HT-29 (cell line): ENCODE results near the gene MOGAT2. TPM values are rescaled to one million over a fixed set of nuclear protein-coding genes. Genes with fewer than 3 reads are reported as not detected.

Experiments
- DNase-seq: peaks from one replicate; pipeline ENCODE4 v3.0.0-alpha.2; 2015; ENCODE audit warnings: low spot score
- total RNA-seq: library from RNA; depleted of rRNA; stranded (reverse); fragments of >200 nt; shearing (Covaris generic); gene quantifications from 2 replicates; pipeline ENCODE4 v1.2.3, GENCODE V29; 2014

The MOGAT2 gene
- total RNA-seq, 1 experiment from 2014 or later: not detected

DNA sequence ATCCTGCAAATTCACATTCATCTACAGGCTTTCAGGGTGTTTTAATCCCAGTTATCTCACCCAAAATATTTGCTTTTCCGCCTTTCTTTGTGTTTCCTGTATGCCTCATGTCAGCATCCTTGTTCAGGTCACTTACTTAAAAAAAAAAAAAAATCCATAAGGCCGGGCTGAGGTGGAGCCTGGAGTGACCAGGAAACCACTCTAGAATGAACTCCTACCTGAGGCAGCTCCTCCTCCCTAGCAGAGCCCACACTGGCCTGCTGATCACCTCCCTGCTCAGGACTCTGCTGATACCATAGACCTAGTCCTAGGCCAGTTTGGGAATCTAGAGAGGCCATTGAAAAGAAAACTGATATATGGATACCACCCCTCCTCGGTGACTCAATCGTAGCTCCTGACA, 42.2 kb downstream of the MOGAT2 start:
- peak; percentile 58 for DNase-seq

DNA sequence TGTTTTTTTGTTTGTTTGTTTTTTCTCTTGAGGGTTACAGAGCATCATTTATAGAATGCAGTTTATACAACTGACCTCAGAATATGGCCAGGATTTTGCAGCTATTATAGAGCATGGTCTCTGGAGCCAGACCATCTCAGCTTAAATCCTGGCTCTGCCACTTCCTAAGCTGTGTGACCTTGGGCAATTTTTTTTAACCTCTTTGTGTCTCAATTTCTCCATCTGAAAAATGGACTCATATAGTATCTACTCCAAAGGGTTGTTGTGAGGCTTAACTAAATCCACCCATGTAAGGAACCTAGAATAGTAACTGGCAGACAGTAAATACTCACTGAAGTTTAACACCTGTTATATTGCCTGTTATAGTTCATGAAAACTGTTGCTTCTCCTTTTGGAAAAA, 42.6 kb downstream of the MOGAT2 start:
- no peak for DNase-seq

DNA sequence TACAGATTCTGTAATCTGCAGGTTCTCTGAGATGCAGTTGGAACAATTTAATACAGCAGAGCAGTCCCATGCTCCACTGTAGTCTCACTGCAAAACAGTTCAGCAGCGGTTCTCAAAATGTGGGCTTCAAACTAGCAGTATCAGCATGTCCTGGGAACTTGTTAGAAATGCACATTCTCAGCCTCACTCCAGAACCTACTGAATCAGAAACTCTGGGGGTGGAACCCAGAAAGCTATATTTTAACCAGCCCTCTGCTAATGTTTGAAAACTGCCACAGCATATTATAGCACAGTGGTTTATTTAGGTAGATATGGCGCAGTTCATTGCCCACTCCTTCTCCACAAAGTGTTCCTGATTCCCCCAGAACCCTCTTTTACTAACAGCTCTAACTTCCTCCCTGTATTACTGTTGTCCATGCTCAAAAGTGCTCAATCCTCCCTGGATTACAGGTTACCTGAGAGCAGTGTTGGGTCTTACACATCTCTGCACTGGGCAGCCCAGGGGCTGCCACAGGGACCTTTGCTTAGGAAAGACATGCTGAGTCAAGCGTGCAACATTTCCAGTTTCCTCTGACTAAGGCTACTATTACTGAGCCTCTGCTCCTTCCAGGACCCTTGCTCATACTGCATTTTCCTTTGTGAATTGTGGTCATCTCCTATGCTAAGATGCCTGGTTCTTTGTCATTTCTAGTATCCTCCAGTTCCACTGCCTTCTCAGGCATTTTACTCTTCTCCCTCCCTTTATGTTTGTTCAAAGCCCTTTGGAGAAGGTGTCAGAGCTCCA, 43.3 kb downstream of the MOGAT2 start:
- DNase-seq: no peak

DNA sequence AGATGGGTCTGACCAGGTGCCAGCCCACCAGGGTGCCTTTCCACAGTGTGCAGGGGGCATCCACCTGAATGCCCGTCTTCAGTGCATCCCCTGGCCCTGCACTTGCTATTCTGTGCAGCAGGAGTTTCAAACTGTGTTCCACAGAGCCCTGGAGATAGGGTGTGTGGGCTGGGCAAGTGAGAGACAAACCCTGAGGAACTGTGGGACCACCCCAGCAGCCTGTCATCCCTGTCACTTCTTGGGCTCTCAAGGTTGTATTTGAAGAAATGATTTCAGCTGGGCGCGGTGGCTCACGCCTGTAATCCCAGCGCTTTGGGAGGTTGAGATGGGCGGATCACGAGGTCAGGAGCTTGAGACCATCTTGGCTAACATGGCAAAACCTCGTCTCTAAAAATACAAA, 44.5 kb downstream of the MOGAT2 start:
- no peak for DNase-seq

DNA sequence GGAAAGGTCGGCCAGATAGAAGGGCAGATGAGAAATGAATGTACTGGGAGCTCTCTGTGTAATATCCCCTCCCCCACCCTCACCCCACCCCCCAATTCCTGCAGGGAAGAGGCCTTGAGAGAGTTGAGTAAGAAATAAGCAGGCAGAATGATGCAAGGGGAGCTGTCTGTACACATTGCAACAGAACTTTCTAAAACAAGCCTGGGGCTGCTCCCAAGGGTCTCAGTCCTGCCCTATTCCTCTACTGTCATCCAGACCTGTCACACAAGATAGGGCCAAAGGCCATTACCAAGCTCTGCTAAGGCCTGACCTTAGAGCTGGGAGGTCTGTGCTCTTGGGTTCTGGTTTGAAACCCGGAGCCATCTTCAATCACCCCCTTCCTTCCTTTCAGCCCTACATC, 45.2 kb downstream of the MOGAT2 start:
- no peak for DNase-seq

DNA sequence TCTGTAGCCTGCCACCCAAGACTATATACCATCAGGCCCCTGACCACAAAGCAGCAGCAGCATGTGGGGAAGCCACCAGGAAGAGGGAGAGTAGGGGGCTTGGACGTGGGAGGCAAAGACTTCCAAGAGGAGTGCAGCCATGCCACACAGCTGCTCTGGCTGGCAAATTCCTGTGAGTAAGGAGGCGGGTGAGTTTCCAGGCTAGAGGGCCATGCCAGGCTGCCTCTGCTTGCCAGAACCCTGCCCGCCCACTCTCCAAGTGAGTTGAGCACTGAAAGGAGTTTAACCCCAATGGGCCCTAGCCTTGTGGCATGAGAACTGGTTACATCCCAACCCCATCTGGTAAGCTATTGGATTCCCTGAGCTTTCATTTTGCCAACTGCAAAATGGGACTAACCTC, 46.2 kb downstream of the MOGAT2 start:
- no peak for DNase-seq

DNA sequence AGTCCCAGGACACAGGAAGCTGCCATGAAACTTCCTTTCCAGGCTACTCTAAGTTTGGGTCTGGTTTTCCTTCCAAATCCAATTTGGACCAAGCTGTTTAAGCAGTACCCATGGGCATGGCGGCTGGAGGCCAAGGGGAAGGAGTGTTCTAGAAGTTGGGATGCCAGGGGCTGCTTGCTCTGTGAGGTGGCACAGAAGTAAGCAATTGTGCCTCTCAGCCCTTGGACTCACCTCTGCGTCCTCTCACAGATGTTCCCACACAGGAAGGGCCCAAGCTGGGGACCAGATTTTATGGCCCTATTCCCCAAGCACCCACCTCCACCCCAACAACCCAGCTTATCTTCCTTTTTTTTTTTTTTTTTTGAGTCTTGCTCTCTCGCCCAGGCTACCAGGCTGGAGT, 47.5 kb downstream of the MOGAT2 start:
- no peak for DNase-seq

DNA sequence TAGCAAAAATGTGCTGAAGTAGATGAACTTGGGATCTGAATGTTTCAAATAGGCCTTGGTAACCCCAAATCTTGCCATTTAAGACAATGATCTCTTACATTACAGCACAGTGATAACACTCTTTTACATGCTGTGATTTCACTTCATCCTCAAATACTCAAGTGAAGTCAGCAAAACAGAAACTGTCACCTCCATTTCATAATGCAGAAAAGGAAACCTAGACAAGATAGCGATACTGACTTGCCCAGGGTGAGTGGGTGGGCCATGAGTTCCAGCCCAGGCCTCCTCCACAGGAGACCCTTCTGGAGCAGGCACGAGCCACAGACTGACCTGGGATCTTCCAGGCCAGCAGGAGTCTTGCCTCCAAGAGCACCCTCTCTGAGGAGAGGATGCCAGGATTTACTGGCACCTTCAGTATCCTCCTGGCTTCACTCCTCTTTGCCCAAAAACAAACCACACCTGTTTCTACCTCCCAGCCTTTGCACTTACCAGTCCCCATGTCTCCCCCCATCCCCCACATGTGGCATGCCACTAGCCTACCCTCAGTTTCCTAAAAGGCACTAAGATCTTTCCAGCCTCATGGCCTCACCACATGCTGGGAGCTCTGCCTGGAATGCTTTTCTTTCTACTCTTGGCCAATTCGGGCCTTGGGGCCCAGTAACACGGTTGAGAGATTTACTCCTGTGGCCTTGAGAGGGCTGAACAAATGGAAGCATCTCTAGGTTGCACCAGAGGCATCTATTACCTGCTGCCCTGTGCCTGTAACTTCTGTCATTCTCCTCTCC, 49.0 kb downstream of the MOGAT2 start:
- DNase-seq: no peak

DNA sequence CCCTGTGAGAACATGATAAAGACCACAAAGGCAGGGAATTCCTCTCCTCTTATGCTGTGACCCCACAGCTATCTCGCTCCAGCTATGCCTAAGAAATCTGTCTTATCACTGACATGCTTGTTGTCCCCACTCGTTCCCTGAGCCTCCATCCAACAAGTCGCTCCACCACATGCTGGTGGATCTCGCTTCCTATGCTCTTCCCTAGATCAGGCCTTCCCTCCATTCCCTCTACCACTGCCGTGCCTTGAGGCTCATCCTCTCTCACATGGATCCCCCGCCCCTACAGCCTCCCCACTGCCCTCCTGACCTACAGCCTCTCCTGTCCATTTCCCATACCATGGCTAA, 49.6 kb downstream of the MOGAT2 start:
- no peak for DNase-seq

DNA sequence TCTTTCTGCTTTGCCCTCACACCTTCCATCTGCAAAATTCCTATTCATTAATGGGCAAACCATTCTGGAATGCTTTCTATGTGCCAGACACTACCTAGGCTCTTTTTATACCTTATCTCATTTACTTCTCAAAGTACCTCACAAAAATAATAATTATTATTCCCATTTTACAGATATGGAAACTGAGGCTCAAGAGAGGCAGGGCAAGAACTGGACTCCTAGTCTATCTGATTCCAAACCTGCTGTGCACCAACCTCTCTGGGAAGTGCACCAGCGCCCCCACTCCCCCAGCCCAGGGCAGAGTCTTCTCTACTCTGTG, 50.1 kb downstream of the MOGAT2 start:
- no peak for DNase-seq

DNA sequence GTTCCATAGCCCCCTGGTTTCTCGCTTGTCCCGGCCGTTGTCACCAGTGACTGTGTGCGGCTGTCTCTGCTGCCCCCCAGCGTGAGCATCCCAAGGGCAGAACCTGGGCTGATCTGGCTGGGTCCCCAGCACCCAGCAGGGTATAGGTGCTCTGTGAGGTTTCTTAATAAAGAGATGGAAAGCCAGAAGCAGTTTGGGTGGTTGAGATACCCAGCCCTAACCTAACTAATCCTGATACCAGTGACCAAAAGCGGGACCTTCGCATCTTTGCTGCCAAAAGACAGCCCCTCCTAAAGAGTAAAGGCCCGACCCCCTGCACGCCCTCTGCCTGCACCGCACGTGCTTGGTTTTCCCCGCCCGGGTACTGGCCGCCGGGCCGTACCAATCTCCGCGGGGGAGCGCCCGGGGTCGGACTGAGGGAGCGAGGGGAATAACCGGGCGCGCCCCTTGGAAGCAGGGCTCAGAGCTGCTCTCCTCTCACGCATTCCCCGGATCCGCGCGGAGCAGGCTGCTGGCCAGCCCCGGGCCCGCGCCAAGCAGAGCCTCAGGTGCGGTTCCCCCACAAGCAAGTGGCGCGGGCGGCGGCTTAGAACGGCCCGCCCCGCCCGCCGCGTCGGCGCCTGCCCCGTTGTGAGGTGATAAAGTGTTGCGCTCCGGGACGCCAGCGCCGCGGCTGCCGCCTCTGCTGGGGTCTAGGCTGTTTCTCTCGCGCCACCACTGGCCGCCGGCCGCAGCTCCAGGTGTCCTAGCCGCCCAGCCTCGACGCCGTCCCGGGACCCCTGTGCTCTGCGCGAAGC, 50.7 kb downstream of the MOGAT2 start, which contains the start of gene DGAT2:
Gene DGAT2, plus strand, starts transcription at position 667 of the 797 bp plus-strand sequence. CDS start 214 bp downstream, outside the sequence.
- DNase-seq: peak; percentile 86

DNA sequence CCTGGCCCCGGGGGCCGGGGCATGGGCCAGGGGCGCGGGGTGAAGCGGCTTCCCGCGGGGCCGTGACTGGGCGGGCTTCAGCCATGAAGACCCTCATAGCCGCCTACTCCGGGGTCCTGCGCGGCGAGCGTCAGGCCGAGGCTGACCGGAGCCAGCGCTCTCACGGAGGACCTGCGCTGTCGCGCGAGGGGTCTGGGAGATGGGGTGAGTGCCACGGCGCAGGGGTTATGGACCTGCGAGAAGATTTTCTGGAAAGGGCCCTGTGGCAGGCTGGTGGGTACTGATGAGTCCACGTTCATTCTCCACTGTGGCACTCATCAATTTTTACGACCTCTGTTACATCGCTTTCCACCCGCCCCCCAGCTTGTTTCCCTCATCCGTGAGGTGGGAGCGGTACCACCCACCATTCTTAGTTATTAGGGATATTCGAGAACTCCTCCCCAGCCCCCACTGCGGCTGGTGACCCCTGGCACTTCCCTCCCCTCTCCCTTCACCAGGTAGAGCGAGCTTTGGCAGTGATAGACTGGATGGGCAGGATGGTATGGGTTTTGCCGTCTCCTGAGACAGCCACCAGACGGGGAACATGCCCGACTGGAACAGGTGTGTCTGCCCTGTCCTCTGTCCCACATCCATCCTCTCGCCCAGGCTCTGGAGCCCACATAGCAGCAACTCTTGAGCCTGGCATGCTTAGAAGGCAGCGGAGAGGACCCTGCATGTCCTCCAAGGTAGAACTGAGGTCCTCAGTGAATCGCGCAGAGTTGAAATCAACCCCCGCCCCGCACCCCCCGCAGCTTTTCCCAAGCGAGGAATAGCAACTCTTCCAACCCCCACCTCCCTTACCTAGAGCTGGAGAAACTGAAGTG, 51.5 kb downstream of the MOGAT2 start:
- peak; percentile 38 for DNase-seq

DNA sequence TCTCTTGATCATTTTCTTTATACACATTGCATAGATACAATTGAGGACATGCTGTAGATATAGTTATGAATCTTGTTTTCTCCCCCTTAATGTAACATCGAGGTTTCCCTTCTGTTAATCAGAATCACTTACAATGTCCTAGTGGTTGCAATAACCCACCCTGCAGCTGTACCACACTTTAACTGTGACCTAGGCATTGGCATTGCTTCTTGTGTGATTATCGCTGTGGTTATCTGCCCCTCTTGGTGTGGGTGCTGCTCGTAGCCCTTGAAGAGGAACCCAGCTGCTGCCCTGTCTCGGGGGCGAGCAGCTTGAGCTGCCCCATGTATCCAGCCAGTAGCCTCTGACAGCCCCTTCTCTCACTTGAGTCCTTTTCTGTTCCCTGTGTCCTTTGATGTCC, 52.5 kb downstream of the MOGAT2 start:
- DNase-seq: no peak

DNA sequence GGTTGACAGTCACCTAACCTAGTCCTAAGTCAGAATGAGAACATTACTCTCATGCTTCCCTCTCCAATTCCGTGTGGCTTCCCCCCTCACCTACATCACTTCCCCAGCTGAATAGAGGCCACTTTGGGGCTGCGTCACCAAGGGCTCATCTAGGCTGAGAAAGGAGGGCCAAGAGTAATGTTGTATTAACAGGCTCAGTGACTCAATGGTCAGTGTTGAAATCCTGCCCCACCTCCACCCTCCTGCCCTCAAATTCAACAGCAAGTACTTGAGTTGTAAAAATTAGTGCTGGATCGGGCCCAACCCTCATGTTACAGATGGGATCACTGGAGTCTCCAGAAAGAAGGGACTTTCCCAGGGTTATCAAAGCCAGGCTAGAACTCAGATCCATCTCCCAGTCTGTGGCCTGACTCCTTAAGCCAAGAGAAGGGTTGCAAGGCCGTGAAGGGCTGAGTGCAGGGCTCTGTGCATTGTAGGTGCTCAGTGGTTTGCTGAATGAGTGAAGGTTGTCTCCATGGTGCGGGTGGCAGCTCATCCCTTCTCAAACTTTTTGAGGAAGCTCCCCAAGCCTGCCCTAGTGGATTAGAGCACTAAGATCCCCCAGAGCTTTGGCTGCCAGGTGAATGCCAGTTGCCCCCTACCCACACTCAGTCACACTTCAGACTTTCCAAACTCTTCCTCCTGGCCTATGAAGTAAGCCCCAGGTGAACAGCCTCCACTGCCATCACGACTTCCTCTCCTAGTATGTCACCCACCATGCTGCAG, 54.2 kb downstream of the MOGAT2 start:
- no peak for DNase-seq

DNA sequence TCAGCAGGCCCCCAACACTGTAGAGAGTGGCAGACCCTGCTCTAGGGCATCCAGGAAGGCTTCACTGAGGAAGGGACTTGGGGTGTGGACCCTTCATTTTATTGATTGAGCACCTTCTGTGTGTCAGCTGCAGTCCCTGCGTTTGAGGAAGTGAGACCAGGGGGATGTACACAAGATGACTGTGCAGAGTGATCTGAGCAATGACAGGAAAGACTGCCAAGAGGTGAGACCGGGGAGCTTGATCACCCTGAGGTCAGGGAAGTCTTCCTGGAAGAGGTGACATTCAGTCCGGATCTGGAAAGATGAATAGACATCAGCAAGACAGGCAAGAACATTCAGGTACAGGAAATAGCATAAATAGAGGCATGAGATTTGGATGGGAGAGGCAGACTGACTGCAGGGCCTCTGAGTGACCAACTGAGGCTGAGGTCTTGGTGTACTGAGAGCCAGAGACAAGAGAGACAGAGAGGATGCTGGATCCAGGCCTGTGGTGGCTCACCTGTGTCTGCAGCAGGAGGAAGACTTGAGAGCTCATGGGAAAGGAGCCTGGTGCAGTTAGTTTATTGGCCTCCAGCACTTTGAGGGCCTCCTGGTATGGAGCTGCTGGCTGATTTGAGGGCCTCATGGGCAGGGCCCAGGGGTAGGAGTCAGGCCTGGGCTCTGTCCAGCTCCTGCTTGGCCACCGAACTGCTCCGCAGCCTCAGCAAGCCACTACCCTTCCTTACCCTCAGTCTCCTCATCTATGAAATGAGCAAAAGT, 56.1 kb downstream of the MOGAT2 start:
- no peak for DNase-seq

DNA sequence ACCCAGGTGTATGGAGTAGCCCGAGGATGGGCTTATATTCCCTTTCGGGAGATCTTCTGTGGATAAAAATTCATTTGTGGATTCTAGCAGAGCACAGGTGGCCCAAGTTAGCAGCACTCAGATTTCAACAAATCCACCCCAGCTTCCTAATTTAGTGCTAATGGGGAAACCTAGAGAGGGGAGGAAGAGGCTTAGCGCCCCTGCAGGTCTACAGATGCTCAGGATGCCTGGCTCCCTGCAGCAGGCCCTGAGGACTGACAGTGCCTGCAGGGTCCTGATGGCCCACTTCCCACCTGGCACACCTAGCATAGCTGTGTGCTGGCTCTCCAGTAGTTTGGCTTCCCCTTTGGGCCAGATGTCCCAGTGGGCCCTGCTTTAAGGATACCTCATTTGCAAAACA, 57.4 kb downstream of the MOGAT2 start:
- no peak for DNase-seq

DNA sequence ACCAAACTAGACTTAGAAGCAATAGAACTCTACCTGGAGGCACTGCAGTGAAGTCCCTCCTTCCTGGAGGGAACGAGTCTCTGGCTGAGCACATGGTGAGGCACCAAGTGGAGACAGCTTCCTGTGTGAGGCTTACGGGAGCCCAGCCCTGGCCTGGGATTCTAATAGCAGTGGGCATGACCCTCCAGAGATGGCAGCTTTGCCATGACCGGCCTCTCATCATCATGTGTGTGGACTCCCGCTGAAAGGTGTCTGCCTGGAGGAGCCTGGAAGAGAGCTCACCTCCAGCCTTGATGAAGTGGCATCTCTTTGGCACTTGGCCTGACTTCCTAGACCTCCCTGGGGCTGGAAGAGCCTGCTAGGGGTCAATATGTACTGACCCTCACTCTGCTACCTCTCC, 58.9 kb downstream of the MOGAT2 start:
- no peak for DNase-seq

DNA sequence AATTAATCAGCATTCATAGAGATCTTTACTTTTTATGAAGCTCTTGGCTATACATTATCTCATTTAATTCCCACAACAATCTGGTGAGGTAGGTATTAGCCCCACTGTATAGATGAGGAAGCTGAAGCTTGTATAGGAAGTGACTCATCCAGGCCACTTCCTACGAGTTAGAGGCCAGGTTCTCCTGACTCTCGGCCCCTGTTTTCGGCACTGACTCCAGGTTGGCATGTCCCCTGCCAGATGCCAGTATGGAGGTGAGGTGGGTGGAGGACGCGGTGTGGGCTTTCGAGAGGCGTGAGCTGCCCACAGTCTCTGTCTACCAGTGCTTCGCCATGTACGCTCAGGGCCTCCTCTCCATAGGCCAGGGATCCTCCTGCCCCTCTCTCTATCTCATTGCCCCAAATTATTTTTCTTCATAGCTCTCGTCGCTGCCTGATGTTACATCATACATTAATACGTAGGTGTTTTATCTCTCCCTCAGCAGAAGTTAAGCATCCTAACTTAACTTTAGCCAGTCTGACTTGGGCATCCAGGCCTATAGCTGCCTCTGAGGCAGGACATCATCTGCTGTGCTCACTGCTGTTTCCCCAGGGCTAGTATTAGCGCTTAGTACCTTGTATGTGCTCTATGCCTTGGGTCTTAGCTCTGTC, 59.9 kb downstream of the MOGAT2 start:
- DNase-seq: no peak

DNA sequence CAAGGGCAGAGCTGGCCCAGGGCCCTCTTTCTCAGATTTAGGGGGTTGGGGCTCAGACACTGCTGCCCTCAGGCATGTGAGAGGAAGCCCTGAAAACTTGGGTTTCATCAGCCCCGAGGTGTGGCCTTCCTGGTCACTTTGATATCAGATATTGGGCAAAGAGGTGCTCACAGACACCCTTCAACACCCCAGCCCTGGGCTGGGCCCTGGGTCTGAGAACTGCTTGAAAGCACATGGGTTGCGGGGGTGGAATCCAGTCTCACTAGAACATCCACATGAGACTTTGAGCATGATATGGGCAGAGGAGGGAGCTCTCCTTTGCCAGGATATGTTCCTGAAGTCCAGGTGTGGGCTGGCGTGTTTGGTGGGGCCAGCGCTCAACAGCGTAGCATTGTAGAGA, 61.3 kb downstream of the MOGAT2 start:
- DNase-seq: no peak
